ENCODE data around the gene TTR.

The TTR gene

DNA sequence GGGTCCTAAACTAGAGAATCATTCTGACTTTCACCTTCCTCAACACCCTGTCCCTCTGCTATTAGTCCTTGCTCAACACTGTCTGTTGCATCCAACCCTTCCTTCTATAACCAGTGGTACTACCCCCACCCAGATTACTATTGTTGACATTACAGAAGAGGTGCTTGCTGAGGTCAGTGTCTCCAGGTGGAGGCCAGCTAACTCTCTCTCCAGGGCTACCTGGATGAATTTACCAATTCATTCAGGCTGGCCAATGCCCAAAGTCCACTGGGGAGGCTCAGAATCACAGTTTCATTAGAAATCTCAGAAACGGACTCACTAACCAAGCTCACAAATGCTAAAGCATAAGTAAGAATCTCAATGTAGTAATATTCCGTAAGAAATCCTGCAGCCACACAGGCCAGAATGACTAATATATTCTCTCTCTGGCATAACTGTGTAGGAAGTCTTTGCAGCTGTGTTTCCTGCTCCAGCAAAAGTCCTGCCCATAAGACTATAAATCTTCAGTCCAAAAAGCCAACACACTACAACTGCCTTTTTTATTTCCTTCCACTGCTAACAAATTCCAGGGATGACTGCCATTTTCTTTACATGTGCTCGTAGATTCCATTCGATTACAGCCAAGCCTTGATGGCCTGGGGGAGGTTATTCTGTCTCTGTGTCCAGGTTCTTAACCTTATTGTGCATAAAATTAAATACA, 10.0 kb upstream of the TTR start:
- DNase-seq, result peak; percentile 35

DNA sequence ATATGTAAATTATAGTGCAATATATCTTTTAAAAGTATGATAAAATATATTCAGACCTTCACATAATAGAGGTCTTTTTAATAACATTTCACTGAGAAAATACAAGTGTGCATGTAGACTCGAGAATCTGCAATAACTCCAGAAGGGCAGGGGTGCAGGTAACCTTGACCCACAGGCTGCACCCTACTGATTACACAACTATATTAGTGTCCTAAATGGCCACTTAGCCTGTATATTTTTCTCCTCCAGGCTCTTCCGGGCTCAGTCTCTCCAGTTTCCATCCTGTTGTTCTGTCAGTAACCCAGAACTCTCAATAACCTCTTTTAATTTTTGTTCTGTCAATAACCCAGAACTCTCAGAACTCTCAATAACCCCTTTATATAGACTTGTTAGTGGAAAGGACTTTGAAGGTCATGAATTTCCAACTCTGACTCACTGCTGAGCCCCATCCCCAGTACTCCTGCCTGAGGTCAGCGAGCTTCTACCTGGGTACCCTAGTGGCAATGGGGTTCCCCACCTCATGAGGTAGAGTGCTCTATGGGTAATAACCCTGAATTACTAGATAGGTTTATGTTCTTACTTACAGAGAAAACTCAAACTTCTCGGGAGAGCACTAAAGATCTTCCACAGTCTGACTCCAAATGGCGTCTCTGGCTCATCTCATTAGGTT, 8.4 kb upstream of the TTR start:
- DNase-seq, result no peak

DNA sequence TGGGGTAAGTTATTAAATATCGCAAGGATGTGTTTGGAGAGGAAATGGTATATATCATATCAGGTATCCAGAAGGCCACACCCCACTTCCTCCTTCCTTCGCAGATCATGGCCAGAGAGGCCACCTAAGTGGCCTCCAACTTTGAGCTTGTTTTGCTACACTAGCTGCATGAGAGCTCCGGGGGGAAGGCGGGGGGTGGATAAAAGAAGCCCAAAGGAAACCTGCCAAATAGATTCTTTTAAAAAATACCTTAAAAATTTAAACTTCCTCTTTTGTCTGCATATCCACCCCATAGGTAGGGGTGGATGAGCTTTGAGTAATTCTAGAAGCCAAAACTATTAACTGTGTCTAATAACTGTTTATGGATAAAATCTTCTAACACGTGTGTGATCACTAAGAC, 5.7 kb upstream of the TTR start:
- DNase-seq, result no peak

DNA sequence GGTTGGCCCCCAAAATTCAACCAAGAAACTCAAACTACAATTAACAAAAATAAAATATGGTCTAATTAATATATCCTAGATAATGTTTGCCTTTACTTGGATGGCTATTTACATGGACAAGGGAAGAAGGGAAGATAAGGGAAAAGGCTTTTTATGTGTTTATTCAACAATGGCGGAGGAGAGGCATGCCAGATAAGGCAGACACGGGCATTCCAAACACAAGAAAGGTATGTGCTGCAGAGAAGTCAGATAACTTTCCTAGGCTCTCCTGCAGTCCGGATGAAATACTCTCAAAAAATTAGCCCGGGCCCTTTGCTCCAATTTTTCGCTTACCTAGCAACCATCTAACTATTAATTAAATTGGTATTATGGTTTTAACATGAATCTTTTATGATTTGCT, 5.1 kb upstream of the TTR start:
- DNase-seq, result no peak

DNA sequence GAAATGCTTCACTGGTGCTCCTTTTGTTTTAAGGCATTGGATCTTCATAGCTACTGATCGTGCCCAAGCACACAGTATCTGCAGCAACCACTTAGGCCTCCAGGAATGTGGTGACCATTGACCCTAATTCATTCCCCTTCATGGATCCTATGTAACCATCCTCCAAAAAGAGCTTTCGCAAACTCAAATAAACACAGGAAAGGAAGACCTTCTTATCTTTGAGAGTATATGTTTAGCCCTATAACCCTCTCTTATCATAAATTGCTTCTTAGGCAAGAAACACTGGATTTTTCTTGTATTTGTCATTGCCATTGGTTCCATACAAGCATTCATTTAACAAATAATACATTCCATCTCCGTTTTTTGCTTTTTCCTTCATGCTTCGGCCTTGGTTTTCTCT, 4.1 kb upstream of the TTR start:
- DNase-seq, result no peak

DNA sequence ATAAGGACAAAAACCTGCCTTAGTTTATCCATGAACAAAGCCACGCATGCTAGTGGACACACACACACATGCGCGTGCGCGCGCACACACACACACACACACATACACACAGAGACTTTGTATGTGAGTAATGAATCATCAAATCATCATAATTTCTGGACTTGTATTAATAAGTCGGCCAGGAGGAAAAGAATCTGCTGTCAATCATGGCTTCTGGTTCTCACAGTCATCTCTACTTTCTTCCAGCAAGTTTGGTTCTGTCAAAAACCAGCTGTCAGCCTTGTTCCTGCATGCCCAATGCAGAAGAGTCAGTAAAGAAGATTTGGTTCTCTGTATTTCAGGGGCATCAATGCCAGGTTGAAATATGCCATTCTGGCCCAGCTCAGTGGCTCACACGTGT, 1.1 kb upstream of the TTR start:
- DNase-seq, result no peak

DNA sequence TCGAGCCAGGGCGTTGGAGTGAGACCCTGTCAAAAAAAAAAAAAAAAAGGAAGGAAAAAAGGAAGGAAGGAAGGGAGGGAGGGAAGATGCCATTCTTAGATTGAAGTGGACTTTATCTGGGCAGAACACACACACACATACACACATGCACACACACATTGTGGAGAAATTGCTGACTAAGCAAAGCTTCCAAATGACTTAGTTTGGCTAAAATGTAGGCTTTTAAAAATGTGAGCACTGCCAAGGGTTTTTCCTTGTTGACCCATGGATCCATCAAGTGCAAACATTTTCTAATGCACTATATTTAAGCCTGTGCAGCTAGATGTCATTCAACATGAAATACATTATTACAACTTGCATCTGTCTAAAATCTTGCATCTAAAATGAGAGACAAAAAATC, 564 bp upstream of the TTR start:
- no peak for DNase-seq

DNA sequence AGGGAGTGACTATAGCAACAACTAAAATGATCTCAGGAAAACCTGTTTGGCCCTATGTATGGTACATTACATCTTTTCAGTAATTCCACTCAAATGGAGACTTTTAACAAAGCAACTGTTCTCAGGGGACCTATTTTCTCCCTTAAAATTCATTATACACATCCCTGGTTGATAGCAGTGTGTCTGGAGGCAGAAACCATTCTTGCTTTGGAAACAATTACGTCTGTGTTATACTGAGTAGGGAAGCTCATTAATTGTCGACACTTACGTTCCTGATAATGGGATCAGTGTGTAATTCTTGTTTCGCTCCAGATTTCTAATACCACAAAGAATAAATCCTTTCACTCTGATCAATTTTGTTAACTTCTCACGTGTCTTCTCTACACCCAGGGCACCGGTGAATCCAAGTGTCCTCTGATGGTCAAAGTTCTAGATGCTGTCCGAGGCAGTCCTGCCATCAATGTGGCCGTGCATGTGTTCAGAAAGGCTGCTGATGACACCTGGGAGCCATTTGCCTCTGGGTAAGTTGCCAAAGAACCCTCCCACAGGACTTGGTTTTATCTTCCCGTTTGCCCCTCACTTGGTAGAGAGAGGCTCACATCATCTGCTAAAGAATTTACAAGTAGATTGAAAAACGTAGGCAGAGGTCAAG, 955 bp downstream of the TTR start:
- no peak for DNase-seq

DNA sequence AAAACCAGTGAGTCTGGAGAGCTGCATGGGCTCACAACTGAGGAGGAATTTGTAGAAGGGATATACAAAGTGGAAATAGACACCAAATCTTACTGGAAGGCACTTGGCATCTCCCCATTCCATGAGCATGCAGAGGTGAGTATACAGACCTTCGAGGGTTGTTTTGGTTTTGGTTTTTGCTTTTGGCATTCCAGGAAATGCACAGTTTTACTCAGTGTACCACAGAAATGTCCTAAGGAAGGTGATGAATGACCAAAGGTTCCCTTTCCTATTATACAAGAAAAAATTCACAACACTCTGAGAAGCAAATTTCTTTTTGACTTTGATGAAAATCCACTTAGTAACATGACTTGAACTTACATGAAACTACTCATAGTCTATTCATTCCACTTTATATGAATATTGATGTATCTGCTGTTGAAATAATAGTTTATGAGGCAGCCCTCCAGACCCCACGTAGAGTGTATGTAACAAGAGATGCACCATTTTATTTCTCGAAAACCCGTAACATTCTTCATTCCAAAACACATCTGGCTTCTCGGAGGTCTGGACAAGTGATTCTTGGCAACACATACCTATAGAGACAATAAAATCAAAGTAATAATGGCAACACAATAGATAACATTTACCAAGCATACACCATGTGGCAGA, 3.6 kb downstream of the TTR start:
- DNase-seq, result no peak

DNA sequence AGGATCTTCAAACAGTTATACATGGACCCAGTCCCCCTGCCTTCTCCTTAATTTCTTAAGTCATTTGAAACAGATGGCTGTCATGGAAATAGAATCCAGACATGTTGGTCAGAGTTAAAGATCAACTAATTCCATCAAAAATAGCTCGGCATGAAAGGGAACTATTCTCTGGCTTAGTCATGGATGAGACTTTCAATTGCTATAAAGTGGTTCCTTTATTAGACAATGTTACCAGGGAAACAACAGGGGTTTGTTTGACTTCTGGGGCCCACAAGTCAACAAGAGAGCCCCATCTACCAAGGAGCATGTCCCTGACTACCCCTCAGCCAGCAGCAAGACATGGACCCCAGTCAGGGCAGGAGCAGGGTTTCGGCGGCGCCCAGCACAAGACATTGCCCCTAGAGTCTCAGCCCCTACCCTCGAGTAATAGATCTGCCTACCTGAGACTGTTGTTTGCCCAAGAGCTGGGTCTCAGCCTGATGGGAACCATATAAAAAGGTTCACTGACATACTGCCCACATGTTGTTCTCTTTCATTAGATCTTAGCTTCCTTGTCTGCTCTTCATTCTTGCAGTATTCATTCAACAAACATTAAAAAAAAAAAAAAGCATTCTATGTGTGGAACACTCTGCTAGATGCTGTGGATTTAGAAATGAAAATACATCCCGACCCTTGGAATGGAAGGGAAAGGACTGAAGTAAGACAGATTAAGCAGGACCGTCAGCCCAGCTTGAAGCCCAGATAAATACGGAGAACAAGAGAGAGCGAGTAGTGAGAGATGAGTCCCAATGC, 4.6 kb downstream of the TTR start:
- no peak for DNase-seq

DNA sequence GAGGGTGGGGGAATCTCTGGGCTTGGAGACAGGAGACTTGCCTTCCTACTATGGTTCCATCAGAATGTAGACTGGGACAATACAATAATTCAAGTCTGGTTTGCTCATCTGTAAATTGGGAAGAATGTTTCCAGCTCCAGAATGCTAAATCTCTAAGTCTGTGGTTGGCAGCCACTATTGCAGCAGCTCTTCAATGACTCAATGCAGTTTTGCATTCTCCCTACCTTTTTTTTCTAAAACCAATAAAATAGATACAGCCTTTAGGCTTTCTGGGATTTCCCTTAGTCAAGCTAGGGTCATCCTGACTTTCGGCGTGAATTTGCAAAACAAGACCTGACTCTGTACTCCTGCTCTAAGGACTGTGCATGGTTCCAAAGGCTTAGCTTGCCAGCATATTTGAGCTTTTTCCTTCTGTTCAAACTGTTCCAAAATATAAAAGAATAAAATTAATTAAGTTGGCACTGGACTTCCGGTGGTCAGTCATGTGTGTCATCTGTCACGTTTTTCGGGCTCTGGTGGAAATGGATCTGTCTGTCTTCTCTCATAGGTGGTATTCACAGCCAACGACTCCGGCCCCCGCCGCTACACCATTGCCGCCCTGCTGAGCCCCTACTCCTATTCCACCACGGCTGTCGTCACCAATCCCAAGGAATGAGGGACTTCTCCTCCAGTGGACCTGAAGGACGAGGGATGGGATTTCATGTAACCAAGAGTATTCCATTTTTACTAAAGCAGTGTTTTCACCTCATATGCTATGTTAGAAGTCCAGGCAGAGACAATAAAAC, 6.5 kb downstream of the TTR start:
- no peak for DNase-seq

DNA sequence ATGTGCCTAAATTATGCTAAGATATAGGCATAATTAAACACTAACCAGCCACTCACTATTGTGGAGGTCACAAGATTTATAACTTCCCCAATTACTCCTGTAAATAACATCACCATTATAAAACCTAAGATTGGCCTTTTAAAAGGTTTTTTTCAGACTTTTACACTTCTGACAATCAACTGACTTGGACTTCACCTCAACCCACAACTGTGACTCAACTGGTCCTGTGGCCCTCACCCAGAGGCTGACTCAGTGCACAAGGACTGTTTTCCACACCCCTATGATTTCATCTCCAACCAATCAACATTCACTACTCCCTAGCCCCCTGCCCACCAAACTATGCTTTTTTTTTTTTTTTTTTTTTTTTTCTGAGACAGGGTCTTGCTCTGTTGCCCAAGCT, 11.6 kb downstream of the TTR start:
- DNase-seq, result no peak

DNA sequence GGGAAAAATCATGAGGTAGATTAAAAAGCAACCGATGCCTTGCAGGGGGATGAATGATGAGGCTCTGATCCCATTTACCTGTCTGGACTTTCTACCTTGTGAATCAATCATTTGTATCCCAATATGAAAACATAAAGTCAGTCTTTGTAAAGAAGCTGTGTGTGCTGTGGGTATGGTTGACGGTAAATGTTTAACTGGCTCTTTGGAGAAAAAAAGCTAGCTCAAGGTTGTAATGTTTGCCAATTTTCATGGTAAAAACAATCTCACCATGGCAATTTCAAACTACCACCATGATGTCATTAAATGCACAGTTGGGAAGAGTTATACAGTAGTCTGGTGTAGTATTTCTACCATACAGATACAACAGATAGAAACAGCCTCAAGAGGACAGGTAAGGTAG, 14.6 kb downstream of the TTR start:
- no peak for DNase-seq

DNA sequence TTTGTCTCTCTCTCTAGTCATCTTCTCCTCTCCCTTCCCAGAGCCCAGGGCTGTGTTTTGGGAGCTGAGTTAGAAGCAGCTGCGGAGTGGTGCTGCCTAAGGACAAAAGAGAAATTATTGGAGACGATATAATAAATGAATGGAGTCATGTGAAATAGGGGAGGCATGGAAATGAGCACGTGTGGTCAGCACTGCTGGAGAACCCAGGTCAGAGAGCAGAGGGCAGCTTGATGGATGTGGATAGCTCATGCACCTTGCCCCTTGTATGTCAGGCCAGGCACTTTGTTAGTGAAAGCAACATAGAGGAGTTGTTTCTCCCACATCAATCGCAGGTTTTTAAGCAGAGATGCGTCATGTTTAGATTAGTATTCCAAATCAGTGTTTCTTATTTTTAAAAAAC, 15.7 kb downstream of the TTR start:
- no peak for DNase-seq

DNA sequence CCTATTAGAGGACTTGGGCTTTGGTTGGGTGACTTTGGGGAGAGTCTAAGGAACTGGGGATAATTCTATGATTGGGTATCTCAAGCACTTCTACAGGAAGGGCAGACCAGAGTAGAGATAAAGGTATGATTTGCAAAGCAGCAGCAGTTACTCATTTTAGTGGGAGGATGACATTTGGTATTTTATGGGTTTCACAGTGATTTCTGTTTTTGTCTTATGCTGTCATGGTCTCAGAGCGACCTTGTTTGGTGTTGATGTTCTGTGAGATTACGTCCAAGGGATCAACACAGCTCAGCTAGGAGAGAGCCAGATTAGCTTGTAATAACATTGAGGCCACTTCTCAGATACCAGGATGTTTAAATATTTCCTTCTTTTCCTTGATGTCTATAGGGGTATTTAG, 18.2 kb downstream of the TTR start:
- DNase-seq, result no peak

DNA sequence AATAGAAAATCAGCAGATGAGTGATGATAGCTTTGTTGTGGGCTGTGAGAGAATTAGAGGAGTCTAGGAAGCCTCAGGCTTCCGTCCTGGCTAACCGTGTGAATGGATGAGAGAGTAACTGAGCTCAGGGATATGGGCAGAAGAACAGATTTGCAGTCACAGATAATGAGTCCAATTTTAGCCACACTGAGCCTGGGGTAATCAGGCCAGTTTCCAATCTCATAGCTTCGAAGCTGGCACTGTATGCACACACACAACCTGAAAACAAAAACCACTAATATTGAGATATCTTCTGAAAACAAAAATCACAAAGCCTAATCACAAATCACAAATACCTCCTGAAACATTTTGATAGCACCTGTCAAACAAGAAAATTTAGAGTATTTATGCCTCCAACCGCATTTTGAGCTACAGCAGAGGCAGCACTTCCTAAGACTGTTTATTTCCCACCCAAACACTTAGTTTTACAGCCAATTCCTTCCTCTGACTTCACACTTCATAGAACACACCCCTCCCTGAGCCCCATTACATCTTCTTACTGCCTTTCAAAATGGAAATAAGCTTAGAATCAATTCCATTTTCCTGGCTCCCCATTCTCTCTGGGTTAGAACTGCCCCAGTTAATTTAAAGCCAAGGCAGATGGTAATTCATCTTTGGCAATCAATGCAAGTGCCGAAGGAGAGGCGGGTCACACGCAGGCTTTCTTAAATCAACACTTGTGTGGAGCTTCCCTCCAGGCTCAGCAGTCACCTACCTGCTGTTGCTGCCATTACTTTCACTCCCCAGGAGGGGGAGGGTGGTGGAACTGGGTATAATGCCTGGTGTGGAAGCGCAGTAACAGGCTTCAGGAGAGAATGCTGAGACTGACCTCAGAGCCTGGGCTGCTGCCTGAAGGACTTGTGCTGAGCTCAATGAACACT, 18.9 kb downstream of the TTR start:
- peak; percentile 28 for DNase-seq

DNA sequence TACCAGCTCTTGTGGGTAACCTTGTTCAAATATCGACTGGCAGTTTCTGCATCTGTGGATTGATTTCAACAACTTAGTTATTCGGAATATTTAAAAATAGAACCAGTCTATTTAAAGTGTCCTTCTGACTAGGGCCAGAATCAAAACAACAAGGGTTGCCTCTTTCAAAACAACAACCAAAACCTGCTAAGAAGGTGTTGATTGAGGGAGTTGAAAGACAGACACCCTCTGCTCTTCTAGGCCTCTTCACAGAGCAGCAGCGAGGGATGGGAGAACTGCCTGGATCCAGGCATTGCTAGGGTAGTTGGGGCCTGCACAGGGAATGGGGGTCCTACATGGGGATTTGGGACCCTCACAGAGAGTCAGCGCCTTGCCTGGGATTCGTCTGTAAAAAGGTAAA, 19.8 kb downstream of the TTR start:
- no peak for DNase-seq

DNA sequence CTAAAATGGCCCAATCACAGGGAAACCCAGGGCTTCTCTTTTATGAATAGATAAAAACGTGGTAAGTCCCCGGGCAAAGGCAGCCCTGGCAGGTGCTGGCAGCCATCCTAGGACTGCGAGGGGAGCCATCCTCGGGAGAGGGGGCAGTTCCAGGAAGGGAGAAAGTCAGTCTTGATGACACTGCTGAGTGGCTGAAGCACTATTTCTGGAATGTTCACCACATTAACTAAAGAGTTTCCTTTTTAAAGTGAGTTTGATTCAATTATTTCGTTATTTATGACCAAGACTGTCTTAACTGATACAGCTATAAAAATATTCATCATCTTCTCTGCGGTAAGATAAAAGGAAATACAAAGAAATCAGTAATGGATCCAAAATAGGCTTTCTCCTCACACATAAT, 20.4 kb downstream of the TTR start:
- no peak for DNase-seq

DNA sequence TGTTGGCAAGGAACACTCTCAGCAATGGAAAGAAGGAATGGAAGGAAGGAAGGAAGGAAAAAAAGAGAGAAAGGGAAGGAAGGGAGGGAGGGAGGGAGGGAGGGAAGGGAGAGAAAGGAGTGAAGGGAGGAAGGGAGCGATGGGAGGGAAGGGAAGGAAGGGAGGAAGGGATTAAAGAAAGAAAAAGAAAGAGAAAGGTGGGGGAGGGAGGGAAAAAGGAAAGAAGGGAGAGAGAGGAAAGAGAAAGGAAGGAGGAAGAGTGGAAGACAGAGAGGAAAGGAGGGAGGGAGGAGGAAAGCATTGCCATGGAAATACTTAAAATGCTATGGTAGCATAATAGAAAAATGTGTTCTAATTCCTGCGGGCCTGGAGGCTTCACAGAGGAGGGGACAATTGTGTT, 22.4 kb downstream of the TTR start:
- DNase-seq, result no peak

DNA sequence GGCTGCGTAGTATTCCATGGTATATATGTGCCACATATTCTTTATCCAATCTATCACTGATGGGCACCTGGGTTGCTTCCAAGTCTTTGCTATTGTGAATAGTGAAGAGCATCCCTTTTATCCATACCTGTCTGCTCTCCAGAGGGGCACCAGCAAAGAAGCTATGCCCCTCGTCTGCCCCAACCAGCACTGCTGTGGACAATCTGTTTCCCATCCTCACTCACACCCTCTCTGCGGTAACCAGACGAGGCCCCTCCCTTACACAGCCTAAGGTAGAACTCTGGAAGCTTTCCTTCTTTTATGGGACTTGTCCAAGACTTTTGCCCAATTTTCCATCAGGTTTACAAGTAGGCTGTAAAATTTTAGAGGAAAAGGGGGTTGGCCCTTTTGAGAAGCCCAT, 24.9 kb downstream of the TTR start:
- no peak for DNase-seq

DNA sequence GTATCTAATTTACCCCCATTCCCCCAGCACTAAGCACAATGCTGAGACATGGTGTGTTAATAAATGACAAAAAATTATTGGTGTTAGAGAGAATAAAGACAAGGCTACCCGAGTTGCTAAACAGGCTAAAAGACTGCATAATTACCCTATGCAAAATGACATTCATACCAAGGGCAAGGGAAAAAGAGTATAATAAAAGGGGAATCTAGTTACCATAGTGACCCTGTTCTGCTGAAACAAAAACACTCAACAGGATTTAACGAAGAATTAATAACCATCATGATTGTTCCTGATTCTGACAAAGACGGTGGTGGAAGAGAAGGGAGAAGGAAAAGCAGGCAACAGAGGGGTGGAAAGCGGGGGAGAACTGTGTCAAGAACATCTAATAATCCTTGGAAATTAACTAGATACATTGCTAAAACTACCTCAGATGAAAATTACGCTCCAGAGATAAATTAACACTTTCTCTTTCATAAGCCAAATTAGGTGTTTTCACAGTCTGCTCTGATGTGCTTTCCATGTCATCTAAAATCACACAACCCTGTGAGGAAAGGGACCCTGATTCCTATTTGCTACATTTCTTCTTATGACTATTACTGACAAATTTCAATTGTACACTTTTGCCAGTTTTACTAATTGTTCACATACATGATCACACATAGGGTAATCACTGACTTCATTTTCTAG, 25.5 kb downstream of the TTR start:
- DNase-seq, result no peak
